Urinary bladder (tissue), 4 donors: Measurements from ENCODE around the gene USP35. TPM values are rescaled to one million over a fixed set of nuclear protein-coding genes. Genes with fewer than 3 reads are reported as not detected.
"Not testable (repeated sequence)": the region's sequence is repeated elsewhere in the genome, so short reads cannot be mapped to it uniquely, and the experiment has no call there.

Experiments
- DNase-seq: peaks from one replicate; pipeline ENCODE4 v3.0.0-alpha.2; 2015; ENCODE audit errors: extremely low spot score
- H3K27ac ChIP-seq: one replicate; pipeline ENCODE4 v1.5.1; 2013; ENCODE audit warnings: low read depth, mild to moderate bottlenecking, moderate library complexity
- H3K36me3 ChIP-seq: one replicate; pipeline ENCODE4 v1.6.1; 2013; ENCODE audit warnings: mild to moderate bottlenecking, moderate library complexity; ENCODE audit not compliant: insufficient read depth
- H3K4me1 ChIP-seq: one replicate; pipeline ENCODE4 v1.6.1; 2013; ENCODE audit warnings: mild to moderate bottlenecking, moderate library complexity; ENCODE audit not compliant: insufficient read depth
- H3K4me3 ChIP-seq: one replicate; pipeline ENCODE4 v1.5.1; 2013; ENCODE audit warnings: low read depth, low read length
- WGBS: extraction: QIAGEN DNeasy Blood & Tissue Kit; methylation state at CpG from one replicate; pipeline ENCODE4 v1.1.7; 2013; 5-methylcytosine and 5-hydroxymethylcytosine counted together
- polyA plus RNA-seq: library from polyadenylated mRNA; stranded (reverse); fragments of 200-250 nt; gene quantifications from one replicate; pipeline ENCODE4 v1.2.3, GENCODE V29; 2013
- total RNA-seq: library from RNA; depleted of rRNA; stranded (reverse); fragments of >200 nt; gene quantifications from one replicate; pipeline ENCODE4 v1.2.3, GENCODE V29; 2014
- donor health status: healthy with polysubstance abuse.
- donor health status: healthy.

The USP35 gene
- total and polyA plus RNA-seq, 2 donors = 7.3 to 7.8 TPM

DNA sequence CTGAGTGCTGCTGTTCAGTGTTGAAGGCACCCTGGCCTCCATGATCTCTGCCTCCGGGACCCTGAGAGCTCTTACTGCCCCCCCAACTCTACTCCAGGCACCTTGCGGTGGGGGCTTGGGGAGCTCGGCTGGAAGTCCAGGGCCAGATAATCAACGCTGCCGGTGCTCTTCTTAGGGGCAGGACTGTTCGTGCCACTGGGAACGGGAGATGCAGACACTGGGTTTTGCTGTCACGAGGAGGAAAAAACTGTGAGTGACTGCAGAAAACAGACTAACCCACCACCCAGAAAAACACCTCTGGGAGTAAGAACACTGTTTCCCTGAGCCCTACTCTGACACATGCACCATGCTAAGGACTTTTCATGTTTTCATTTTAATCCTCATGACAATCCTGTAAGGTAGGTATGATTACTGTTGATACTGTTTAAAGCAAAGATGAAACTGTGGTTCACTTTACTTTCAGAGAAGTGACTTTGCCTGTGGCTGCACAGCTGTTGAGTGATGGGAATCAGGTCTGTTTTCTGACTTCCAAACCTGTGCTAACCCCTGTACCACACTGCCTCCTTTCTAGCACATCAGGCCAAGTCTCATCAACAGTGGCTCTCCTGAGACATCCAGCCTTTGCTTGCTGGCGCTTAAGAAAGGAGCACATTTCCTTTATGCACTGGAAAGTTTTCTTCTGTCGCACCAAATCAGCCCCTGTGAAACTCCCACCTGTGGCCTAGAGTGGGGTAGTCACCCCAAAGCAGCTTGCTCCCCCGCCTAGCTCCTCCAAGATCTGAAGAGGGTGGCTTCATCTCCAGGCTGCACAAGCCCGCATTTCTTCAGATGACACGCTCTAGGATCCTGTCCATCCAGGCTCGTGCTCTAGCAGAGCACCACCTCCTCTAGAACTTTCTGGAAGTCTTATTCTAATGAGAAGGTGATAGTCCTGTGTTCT is 31.8 kb downstream of the USP35 start:
- no peak for DNase-seq
- Histone ChIP-seq H3K4me1 (no peaks in the 10 kb centered on the region), H3K4me3 (no peak overlapping the region), H3K36me3 (peaks cover 3% of the 10 kb centered on the region), H3K27ac (no peak overlapping the region)
- WGBS = 94% methylated on average over 14 of the region's 14 CpGs

DNA sequence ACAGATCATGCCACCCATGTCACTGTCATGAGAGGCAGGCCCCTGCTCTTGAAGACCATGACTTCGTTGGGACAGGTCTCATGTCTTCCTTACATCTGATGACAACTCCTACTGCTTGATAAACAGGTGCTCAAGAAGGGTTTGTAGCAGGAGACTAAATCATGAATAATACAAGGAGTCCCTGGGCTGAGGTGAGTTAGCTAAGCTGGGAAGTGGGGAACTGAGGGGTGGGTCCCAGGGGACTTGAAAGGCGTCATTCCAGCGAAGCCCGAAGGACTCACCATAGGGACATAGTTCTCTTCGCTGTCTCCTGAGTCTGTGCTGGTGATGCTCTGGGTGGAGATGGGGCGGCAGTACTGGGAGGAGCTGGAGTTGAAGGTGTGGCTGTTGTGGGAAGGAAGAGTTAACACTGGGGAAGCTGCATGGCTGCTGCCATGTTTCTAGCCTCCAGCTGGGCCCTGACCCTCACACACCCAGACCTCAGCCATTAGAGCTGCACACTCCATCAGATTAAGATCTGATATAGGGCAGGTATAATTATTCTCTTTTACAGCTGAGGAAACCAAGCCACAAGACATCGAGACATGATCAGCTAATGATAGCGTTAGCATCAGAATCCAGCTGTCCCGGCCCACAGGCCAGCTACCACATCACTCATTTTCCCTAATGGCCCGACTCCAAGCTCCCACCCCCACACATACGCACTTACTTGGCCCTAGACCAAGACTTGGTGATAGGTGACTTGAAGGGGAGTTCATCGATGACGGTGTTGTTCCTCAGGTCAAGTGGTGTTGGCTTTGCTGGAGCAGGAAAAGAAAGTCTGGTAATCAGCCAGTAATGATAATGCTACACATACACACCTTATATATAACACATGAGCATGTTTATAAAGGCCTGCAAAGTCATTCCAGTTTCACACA is 32.9 kb downstream of the USP35 start:
- H3K36me3 ChIP-seq = no peaks in the 10 kb centered on the region
- no peak overlapping the region for H3K27ac ChIP-seq
- no peak for DNase-seq
- no peak overlapping the region for H3K4me3 ChIP-seq
- no peaks in the 10 kb centered on the region for H3K4me1 ChIP-seq
- 91% methylated on average over 13 of the region's 13 CpGs for whole genome bisulfite sequencing

DNA sequence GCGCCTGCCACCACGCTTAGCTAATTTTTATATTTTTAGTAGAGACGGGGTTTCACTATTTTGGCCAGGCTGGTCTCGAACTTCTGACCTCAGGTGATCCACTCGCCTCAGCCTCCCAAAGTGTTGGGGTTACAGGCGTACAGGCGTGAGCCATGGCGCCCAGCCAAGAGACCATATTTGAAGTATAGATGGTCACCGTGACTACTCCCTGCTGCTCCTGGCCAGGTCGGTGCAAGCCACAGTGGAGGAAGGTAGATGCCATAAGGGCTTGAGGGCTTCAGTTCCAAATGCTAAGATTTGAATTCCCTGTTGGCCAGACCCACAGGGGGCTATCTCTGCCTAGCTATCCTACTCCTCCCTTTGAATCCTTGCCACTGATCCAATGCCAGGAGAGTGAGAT is 34.0 kb downstream of the USP35 start:
- H3K4me1 ChIP-seq, H3K36me3 ChIP-seq, H3K4me3 ChIP-seq, DNase-seq, H3K27ac ChIP-seq: not testable (repeated sequence)
- WGBS = 89% methylated on average over 10 of the region's 10 CpGs

DNA sequence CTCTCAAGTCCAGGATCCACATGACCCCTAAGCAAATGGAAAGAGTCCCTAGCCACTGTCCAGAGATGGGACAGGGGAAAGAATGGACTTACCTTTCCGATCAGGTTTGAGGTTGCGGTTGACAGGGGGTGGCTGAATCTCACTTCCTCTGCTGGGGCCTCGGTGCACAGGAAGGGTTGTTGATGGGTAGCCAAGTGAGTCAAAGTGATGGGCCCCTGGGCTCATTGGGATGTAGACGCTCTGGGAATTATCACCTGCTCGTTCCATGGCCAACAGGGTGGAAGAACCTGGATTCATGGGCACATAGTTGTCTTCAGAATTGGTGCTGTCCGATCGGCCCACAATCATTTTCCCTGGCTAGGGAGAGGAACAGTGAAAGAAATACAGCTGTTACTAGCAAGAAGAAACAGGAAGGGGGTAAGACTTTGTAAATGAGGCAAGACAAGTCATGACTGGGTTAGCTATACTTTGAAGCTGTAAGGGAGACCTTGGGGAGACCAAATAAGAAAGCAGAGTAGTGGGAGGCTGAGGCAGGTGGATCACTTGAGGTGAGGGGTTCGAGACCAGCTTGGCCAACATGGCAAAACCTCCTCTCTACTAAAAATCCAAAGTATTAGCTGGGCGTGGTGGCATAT is 34.7 kb downstream of the USP35 start:
- WGBS = 91% methylated on average over 9 of the region's 9 CpGs
- Histone ChIP-seq H3K4me3 (no peak overlapping the region), H3K27ac (no peak overlapping the region), H3K36me3 (no peaks in the 10 kb centered on the region), H3K4me1 (no peaks in the 10 kb centered on the region)
- DNase-seq = no peak

DNA sequence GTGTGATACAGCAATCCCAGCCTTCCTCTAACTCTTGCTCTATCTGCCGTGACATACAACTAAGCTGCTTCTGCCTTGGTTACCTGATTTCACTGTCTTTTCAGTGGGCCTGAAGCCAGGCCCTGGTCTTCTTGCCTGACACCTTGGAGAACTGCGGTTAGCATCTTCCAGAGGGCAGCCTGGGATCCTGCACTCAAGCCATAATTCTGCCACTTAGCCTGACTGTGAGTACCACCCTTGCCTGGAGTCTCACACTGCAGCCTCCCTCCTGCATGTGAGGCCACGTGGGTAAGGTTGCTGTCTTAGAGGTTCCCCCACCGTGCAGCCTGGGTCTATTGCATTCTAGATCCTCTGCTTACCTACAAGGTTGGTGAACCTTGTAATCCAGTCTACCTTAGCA is 35.8 kb downstream of the USP35 start:
- Histone ChIP-seq H3K27ac (no peak overlapping the region), H3K4me3 (no peak overlapping the region), H3K4me1 (no peaks in the 10 kb centered on the region), H3K36me3 (no peaks in the 10 kb centered on the region)
- WGBS = 93% methylated on average over 4 of the region's 4 CpGs
- no peak for DNase-seq

DNA sequence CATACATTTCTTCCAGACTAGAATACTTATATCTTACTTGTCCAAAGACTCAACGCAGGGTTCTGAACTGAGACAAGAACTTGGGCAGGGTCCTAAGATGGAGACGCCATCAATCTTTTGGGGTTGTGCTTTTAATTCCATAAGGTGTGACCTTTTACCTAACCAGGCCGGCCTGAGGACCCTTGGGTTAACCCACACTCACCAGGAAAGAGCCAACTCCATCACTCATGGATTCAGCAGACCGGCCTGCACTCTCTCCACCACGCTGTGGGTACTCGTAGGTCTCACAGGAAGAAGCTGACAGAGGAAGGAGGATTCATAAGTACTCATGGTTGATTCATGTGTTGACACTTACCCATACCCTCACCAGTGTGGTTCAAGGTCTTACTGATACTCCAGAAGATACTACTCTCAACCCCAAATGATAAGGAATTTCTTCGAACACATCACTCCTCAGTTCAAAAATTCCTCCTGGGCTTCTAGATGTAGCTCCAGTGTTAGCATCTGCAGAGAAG is 36.2 kb downstream of the USP35 start:
- WGBS = 94% methylated on average over 7 of the region's 7 CpGs
- no peaks in the 10 kb centered on the region for H3K4me1 ChIP-seq
- DNase-seq = no peak
- no peak overlapping the region for H3K27ac ChIP-seq
- no peaks in the 10 kb centered on the region for H3K36me3 ChIP-seq
- H3K4me3 ChIP-seq = no peak overlapping the region

DNA sequence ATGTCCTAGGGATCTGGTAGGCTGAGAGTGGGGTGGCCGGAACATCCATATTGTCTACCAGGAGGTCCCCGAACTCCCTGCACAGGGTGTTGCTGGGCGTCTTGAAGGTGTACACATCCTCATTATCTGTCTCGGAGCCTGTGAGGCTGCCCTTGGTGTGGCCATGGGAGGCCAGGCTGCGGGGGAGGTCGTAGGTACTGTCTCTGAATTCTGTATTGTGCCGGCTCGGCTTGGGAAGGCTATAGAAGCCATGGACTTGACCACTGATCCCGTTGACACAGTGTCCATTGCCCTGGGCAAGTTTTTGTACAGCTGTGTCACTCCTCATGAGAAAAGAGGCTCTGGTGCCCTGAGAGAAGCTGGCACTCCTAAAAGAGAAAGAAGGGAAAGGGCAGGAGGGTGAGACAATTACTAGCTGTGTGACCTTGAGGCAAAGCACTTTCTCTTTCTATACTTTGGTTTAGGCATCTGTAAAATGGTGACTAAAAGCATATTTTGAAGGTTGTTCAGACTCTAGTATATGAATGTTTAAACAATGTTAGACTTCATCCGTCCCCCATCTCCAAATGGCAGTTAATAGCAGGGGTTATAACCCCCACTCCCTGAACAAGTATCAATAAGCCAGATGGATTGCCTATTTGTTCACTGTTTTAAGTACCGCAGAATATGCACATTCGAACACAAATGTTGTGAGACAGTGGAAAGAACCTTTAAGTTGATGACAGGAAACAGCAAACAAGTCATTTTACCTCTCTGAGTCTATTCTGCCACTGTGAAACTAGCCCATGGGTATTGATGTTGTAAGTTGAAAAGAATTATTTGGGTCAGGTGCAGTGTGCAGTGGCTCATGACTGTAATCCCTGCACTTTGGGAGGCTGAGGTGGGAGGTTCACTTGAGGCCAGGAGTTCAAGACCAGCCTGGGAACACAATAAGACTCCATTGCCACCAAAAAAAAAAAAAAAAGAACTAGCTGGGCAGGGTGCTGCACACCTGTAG is 38.3 kb downstream of the USP35 start:
- DNase-seq = no peak
- H3K36me3 ChIP-seq = no peaks in the 10 kb centered on the region
- no peak overlapping the region for H3K4me3 ChIP-seq
- no peak overlapping the region for H3K27ac ChIP-seq
- 89% methylated on average over 12 of the region's 12 CpGs for WGBS
- H3K4me1 ChIP-seq = no peaks in the 10 kb centered on the region

DNA sequence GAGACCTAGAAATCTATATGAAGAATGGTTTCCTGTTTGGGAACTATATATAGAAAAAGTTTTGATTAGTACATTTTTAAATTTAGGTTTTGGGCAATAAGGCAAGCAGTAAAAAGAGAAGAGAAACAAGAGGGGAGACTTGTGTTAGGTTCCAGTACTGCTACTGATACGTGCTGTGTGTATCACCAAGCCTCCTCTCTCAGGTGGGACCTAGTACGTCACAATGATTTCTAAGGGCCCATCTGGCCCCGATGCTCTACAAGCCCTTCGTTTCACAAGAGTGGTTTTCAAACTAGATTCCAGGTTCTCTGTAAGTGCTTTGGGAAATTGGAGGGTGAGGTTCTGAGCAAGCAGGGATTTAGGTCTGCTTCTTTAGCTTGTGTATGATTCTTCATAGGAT is 39.2 kb downstream of the USP35 start:
- 96% methylated on average over 4 of the region's 4 CpGs for WGBS
- Histone ChIP-seq H3K27ac (no peak overlapping the region), H3K4me1 (no peaks in the 10 kb centered on the region), H3K4me3 (no peak overlapping the region), H3K36me3 (no peaks in the 10 kb centered on the region)
- no peak for DNase-seq

DNA sequence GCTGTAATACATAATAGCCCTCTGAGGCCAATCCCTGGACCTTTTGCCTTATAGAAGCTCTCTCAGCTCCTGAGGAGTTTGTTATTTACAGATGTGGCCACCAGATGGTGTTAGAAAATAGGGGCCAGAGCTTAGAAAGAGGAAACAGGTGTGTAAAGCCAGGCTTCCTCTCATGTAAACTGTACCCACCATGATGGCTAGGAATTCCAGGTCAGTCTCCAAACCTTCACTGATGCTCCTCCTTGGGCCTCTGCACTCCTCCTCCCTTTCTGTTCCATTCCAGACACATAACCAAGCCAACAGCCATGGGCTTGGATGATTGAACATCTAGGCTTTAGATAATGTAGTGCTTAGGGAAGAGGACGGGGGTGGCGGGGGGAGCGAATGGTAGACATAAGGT is 39.7 kb downstream of the USP35 start:
- Histone ChIP-seq H3K36me3 (no peaks in the 10 kb centered on the region), H3K27ac (no peak overlapping the region), H3K4me1 (no peaks in the 10 kb centered on the region), H3K4me3 (no peak overlapping the region)
- DNase-seq = peak; percentile 26
- WGBS = 97% methylated on average over 3 of the region's 3 CpGs

DNA sequence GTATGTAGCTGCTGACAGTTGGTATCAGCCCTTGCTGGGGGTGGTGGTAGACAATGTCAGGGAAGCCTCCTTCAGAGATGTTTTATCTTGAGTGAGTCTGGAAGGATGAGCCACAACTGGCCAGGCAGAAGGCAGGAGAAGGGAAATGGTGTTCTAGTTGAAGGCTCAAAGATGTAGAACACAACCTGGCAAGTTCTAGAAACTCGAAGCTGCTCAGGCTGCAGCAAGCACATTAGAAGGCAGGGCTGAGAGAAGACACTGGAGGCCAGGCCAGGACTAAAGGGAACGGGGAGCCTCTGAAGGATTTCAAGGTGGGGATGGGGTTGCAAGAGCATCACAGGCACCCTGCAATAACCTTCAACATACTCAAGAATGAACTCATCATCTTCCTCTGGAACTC is 40.4 kb downstream of the USP35 start:
- H3K4me3 ChIP-seq = no peak overlapping the region
- 70% methylated on average over 2 of the region's 2 CpGs for WGBS
- H3K27ac ChIP-seq = no peak overlapping the region
- no peak for DNase-seq
- H3K4me1 ChIP-seq = no peaks in the 10 kb centered on the region
- H3K36me3 ChIP-seq = no peaks in the 10 kb centered on the region

DNA sequence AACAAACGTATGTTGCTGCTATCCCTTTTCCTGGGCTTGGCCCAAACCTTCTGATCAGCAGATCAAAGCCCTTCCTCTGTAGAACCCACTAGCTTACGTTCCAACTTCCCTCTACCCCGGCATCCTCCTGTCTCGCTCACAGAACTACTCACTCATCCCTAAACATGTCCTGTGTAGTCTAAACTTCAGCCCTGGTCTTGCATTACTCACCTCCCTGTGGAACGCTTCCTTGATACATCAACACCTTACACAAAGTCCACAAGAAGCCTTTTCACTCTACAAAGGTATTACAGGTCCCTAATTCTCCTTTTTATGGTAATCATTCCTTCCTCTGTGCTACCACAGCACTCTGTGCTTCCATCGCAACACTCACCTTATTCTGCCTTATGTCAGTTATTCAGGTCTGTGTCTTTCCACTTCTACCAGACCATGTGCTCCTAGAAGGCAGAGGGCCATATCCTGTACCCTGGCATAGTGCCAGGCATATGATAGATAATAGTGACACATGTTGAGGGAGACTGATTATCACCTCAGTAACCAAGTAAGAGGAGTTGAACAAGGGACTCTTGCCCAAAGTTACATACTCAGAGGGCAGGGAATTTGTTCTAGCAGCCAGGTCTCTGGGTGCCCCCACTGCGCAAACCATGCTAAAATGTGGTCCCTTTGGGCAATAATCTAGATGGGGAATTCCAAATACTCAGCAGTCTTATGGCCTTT is 41.6 kb downstream of the USP35 start:
- H3K4me1 ChIP-seq = no peaks in the 10 kb centered on the region
- no peaks in the 10 kb centered on the region for H3K36me3 ChIP-seq
- 87% methylated on average over 7 of the region's 7 CpGs for WGBS
- no peak overlapping the region for H3K27ac ChIP-seq
- no peak overlapping the region for H3K4me3 ChIP-seq
- DNase-seq = no peak

DNA sequence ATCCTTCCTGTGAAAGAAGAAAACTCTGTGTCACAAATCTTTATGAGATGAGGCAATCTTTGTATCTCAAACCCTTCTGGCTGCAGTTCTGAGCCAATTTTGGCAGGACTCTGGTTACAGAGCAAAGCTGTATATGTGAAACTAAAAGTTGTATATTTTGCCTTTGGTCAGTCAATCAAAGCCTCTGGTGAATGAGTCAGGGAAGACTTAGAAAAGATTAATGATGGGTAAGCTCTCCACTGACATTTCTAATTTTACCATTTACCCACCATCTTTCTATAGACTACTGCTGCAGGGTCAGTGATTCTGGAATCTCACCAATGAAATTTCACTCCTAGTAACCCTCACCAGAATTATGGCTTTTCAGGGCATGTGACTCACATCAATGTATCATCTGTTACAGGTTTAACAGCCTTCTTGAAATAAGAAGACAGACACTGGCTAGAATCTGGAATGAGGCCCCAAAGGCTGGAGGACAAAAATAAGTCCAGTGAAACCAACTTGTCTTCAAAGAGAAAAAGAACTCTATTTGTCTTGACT is 43.3 kb downstream of the USP35 start:
- Histone ChIP-seq H3K36me3 (no peaks in the 10 kb centered on the region), H3K4me1 (no peaks in the 10 kb centered on the region), H3K27ac (no peak overlapping the region), H3K4me3 (no peak overlapping the region)
- no peak for DNase-seq
